Peyer's patch (tissue), 4 donors: ENCODE data around the gene GPR108. TPM values are rescaled to one million over a fixed set of nuclear protein-coding genes. Genes with fewer than 3 reads are reported as not detected.

Experiments used
- DNase-seq, 3 donors: peaks; one replicate each; pipeline ENCODE4 v3.0.0-alpha.2; 2017 to 2019
- H3K27ac ChIP-seq, 4 donors: fragments of 200-600 bp; sonication (generic); one replicate each; pipeline ENCODE4 v1.5.1; 2016 to 2019
- H3K27me3 ChIP-seq, 2 donors: fragments of 200-600 bp; sonication (generic); one replicate each; pipeline ENCODE4 v1.5.1; 2019
- H3K36me3 ChIP-seq, 3 donors: fragments of 200-600 bp; sonication (generic); one replicate each; pipeline ENCODE4 v1.5.1; 2016 to 2019
- H3K4me1 ChIP-seq, 4 donors: fragments of 200-600 bp; sonication (generic); one replicate each; pipeline ENCODE4 v1.5.1; 2016 to 2019
- H3K4me3 ChIP-seq, 4 donors: fragments of 200-600 bp; sonication (generic); 1 replicate in 3 of 4; 2 replicates in 1 of 4; pipeline ENCODE4 v1.5.1; 2016 to 2019; ENCODE audit warnings: mild to moderate bottlenecking in 1 of 4
- H3K9me3 ChIP-seq, 4 donors: fragments of 200-600 bp; sonication (generic); one replicate each; pipeline ENCODE4 v1.5.1; 2016 to 2019; ENCODE audit warnings: mild to moderate bottlenecking in 1 of 4
- POLR2A ChIP-seq, 2 donors: fragments of 450-650 bp; IDR thresholded peaks; one replicate each; pipeline ENCODE4 v1.5.1; 2017; ENCODE audit warnings: antibody characterized with exemption in 2 of 2, mild to moderate bottlenecking in 2 of 2, moderate library complexity in 2 of 2
- total RNA-seq, 4 donors: library from RNA; depleted of rRNA; stranded (reverse); fragments of >200 nt; gene quantifications; one replicate each; pipeline ENCODE4 v1.1.0, GENCODE V29; 2016
- TF ChIP-seq, protein P1 (sequence below), 6 experiments: fragments of 450-650 bp in 4 of 6; fragments of 200-600 bp in 2 of 6; sonication (generic) in 1 of 6; IDR thresholded peaks; one replicate each; pipeline ENCODE4 v1.5.1; 2017 to 2019; ENCODE audit warnings: antibody characterized with exemption in 6 of 6, mild to moderate bottlenecking in 3 of 6, moderate library complexity in 1 of 6

GPR108 gene
- total RNA-seq, 4 donors from 2014 or later, result 54.5 to 133 (median 92.2) TPM

DNA sequence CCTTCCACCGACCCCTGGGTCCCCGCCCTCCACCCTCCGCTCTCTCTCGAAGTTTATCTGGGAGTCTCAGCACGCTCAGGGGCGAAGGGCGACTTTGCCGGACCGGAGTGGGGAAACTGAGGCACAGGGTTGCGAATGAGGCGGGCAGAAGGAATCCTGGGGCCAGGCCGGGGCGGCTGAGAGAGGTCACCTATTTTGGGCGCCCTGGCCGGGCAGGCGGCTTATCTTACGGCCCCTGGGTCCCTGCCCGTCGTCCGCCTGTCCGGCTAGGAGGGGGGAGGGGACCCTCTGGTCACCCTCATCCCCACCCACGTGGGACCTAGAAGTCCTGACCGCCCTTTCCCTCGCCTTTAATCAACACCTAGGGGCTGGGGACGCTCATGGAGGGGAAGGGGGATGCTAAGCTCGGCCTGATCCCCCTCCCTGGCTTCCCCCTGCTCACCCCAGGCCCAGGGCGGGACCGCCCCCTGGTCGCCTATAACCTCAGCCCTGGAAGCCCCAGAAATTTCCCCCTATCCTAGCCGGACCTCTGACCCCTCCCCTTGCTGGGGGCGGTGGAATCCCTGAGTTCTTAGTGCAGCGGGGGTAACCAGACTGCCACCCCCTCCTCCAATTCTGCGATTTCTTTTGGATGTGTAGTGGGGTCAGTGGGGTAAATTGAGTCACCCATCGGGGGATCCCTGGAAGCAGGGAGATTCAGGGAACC is 2.7 kb upstream of the GPR108 start:
- H3K9me3 ChIP-seq, result no peaks in the 10 kb centered on the region
- H3K27me3 ChIP-seq, result no peaks in the 10 kb centered on the region
- H3K4me3 ChIP-seq, result peak overlapping the region; percentile 61 to 88 (median 77)
- peak overlapping the region; percentile 85 to 95 (median 94) for H3K27ac ChIP-seq
- peaks cover 0 to 49% (median 25%) of the 10 kb centered on the region in 4 donors for H3K4me1 ChIP-seq
- DNase-seq, result peak; percentile 34 to 65 (median 57)
- H3K36me3 ChIP-seq, result peaks cover 0 to 19% (median 0%) of the 10 kb centered on the region in 3 donors
- TF ChIP-seq, protein P1, sequence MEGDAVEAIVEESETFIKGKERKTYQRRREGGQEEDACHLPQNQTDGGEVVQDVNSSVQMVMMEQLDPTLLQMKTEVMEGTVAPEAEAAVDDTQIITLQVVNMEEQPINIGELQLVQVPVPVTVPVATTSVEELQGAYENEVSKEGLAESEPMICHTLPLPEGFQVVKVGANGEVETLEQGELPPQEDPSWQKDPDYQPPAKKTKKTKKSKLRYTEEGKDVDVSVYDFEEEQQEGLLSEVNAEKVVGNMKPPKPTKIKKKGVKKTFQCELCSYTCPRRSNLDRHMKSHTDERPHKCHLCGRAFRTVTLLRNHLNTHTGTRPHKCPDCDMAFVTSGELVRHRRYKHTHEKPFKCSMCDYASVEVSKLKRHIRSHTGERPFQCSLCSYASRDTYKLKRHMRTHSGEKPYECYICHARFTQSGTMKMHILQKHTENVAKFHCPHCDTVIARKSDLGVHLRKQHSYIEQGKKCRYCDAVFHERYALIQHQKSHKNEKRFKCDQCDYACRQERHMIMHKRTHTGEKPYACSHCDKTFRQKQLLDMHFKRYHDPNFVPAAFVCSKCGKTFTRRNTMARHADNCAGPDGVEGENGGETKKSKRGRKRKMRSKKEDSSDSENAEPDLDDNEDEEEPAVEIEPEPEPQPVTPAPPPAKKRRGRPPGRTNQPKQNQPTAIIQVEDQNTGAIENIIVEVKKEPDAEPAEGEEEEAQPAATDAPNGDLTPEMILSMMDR (IDR thresholded peaks at IDR 0.05), result no peak
- TF ChIP-seq POLR2A (IDR thresholded peaks at IDR 0.05), result no peak

DNA sequence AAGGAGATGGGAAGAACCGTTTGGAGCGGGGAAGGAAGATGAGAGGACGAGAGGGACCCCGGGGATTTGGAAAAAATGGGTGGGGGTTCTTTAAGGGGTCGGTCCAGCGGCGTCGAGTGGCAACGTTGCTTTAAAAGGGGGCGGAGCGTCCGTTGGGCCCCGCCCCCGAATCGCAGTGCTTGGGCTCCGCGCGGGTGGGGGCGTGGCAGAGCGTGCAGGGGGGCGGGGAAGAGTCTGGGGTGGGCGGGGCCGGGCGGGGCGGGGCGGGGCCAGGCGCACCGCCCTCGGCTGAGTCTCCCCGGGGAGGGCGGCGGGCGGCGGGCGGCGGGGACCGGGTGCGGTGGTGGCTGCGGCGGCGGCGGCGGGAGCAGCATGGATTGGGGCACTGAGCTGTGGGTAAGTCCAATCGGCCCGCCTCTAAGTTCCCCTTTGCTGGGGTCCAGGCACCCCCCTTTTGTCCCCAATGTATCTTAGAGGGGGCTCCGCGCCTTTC is 2.1 kb upstream of the GPR108 start, which contains the start of gene TRIP10:
TSS of gene TRIP10 (plus strand) at position 291 of the 493 bp plus-strand sequence. CDS start at position 373, 82 bp downstream.
- H3K4me3 ChIP-seq, result peak within 1 kb of the TSS; percentile 61 to 88 (median 77)
- H3K27ac ChIP-seq, result peak within 1 kb of the TSS; percentile 86 to 95 (median 94)
- H3K9me3 ChIP-seq, result no peaks in the 10 kb centered on the region
- DNase-seq, result peak; percentile 87 to 94 (median 92)
- H3K4me1 ChIP-seq, result peaks cover 0 to 43% (median 25%) of the 10 kb centered on the region in 4 donors
- H3K27me3 ChIP-seq, result no peaks in the 10 kb centered on the region
- peaks cover 0 to 18% (median 0%) of the 10 kb centered on the region in 3 donors for H3K36me3 ChIP-seq
- TF ChIP-seq POLR2A (IDR thresholded peaks at IDR 0.05), result peak; percentile 63 to 72
- TF ChIP-seq, protein P1 (IDR thresholded peaks at IDR 0.05), result no peak

DNA sequence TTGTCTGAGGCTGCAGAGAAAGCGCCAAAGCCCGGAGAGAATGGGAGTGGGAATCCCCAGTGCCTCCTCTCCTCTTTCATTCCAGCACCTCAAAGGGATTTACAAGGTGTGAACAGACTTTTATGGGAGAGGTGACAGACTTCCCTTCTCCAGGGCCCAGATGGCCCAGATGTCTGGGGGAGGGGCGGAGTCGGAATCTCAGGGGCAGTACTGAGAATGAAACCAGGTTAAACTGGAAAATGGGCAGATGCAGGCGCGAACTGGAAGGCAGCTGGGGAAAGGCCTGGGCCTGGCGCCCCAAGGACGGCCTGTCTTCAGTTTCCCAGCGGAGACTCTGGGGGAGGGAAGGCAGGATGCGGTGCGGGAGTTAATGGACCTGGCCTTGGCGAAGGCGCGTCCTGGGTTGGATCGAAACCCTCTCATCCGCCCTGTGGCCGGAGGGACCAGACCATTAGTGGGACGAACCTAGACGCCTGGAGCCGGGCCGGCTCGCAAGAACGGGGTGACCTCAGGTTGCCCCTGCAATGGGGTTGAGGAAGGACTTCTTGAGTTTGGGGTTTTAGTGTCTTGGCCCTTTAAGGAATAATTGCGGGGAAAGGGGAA is 1.5 kb upstream of the GPR108 start:
- TF ChIP-seq, protein P1 (IDR thresholded peaks at IDR 0.05), result no peak
- TF ChIP-seq POLR2A (IDR thresholded peaks at IDR 0.05), result no peak
- H3K4me3 ChIP-seq, result peak overlapping the region; percentile 29 to 88 (median 60)
- H3K9me3 ChIP-seq, result no peaks in the 10 kb centered on the region
- peak; percentile 32 to 74 (median 70) for DNase-seq
- peaks cover 0 to 17% (median 0%) of the 10 kb centered on the region in 3 donors for H3K36me3 ChIP-seq
- no peaks in the 10 kb centered on the region for H3K27me3 ChIP-seq
- peaks cover 0 to 37% (median 25%) of the 10 kb centered on the region in 4 donors for H3K4me1 ChIP-seq
- H3K27ac ChIP-seq, result peak overlapping the region; percentile 86 to 95 (median 94)

DNA sequence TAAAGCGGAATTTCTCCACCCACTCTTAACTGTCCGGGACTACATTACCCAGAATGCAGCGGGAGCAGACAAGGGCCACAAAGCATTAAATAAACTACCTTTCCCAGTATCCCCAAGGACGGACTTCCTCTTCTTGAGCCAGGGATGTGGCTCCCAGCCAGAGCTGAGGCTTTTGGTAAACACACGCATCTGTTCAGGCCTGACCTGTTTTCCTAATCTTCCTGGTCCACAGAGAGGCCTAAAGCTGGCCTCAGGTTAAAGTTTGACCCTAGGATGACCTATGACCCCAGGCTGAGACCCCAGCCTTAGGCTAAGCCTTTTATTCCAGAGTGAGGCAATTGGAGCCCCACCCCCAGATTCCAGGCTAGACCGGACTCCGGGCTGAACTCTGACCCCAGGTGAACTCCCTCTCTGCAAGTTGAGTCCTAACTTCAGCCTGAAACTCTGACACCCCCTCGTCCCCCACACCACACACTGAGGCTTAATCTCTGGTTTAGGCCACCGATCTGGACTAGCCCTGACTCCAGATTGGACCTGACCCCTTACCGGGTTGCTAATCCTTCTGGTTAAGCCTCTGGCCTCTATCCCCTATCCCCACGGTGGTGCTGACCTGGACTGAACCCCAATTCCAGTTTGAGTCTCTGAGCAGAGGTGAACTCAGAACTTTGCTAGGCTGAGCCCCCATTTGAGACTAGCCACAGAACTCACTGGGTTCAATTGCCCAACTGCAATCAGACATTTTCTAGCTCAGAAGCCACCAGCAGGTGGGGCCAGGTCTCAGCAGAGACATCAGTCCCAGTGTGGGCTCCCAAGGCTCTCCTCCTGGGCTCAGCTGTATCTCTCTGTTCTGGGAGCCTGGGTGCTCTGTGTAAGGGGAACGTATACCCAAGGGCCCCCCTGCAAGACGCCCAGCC is 750 bp upstream of the GPR108 start:
- Histone ChIP-seq H3K27ac (peak overlapping the region; percentile 86 to 95 (median 94)), H3K4me1 (peaks cover 0 to 36% (median 25%) of the 10 kb centered on the region in 4 donors), H3K27me3 (no peaks in the 10 kb centered on the region), H3K36me3 (peaks cover 0 to 17% (median 0%) of the 10 kb centered on the region in 3 donors), H3K9me3 (no peaks in the 10 kb centered on the region), H3K4me3 (peak overlapping the region in 3 of 4 donors; percentile 37 to 88 (median 82))
- TF ChIP-seq, protein P1 (IDR thresholded peaks at IDR 0.05), result peak; percentile 54 to 90 (median 83)
- peak in 1 of 2 donors; percentile 49 for TF ChIP-seq POLR2A (IDR thresholded peaks at IDR 0.05)
- DNase-seq, result peak; percentile 90 to 98 (median 97)

DNA sequence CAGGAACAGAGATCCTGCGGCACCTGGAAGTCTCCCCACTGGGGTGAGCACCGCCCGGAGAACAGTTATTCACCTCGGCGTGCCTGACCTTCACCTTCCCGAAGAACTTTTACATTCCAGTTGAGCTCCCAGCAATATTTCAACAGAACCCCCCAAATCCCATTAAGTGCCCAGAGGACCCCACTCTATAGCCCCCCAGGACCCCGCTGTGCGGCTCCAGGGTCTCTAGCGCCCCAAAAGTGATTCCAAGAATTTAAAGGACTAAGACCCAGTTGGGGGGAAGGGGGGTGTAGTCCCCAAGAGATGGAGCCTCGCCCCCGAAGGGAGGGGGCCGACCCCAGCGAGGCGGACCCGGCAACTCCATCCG is 480 bp downstream of the GPR108 start:
- no peaks in the 10 kb centered on the region for H3K27me3 ChIP-seq
- no peak for DNase-seq
- H3K36me3 ChIP-seq, result peaks cover 0 to 24% (median 0%) of the 10 kb centered on the region in 3 donors
- H3K27ac ChIP-seq, result peak overlapping the region; percentile 93 to 97 (median 96)
- TF ChIP-seq, protein P1 (IDR thresholded peaks at IDR 0.05), result no peak
- TF ChIP-seq POLR2A (IDR thresholded peaks at IDR 0.05), result no peak
- H3K9me3 ChIP-seq, result no peaks in the 10 kb centered on the region
- H3K4me1 ChIP-seq, result peaks cover 0 to 36% (median 25%) of the 10 kb centered on the region in 4 donors
- H3K4me3 ChIP-seq, result peak overlapping the region; percentile 67 to 93 (median 86)
